LNCAP (cell line): ENCODE data around the gene ATP8B1.

Experiments
- CTCF ChIP-seq: fragments of 450-650 bp; IDR thresholded peaks from 2 replicates; pipeline ENCODE4 v1.5.1; 2017; ENCODE audit warnings: mild to moderate bottlenecking

Gene ATP8B1

GRCh38 chr18:57789090-57789489 is 14.0 kb downstream of the ATP8B1 start:
- TF ChIP-seq CTCF, result no peak

DNA sequence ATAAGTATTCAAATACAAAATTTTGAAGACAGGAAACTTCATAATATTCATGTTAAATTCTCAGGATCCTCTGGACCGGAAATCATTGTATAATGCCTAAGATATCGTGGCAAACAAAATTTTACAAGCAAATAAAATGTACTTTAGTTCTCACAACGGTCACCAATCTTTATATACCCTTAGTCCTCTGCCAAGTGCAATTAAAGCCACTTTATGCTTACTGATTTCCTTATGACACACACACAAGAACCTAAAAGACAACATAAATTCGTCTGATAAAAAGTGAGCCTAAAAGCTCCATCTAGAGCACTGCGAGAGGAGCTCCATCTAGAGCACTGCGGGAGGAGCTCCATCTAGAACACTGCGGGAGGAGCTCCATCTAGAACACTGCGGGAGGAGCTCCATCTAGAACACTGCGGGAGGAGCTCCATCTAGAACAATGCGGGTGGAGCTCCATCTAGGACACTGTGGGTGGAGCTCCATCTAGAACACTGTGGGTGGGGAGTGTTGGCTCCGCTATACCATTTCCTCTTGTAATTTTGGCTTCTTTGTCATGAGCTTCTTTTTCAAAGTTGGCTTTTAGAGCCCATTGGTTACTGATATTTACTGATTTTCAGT is 15.9 kb downstream of the ATP8B1 start:
- TF ChIP-seq CTCF, result no peak; the same call in 1 of the 2 replicates

GRCh38 chr18:57785751-57786437 is 17.2 kb downstream of the ATP8B1 start:
- no peak for TF ChIP-seq CTCF

GRCh38 chr18:57784801-57785114 is 18.4 kb downstream of the ATP8B1 start:
- TF ChIP-seq CTCF, result no peak

GRCh38 chr18:57784034-57784800 is 18.9 kb downstream of the ATP8B1 start:
- no peak for TF ChIP-seq CTCF

GRCh38 chr18:57782049-57782448 is 21.1 kb downstream of the ATP8B1 start:
- no peak for TF ChIP-seq CTCF

GRCh38 chr18:57780706-57781347 is 22.3 kb downstream of the ATP8B1 start:
- TF ChIP-seq CTCF, result no peak
